ENCODE results near the gene PF4V1. TPM values are rescaled to one million over a fixed set of nuclear protein-coding genes. Genes with fewer than 3 reads are reported as not detected.

Gene PF4V1
- total and polyA plus RNA-seq, 8 donors, result not detected

GRCh38 chr4:73816814-73817213, 36.3 kb upstream of the PF4V1 start:
- H3K4me1 ChIP-seq, result peaks cover 0 to 4% (median 0%) of the 10 kb centered on the region in 4 donors
- no peaks in the 10 kb centered on the region for H3K27me3 ChIP-seq
- peak in 1 of 2 donors; percentile 7 for DNase-seq
- no peaks in the 10 kb centered on the region for H3K36me3 ChIP-seq
- intact Hi-C loops (cut with DNase I; ENCODE audit: low total_unique reads), result no loop called here
- no peak overlapping the region for H3K4me3 ChIP-seq
- no peaks in the 10 kb centered on the region for H3K9me3 ChIP-seq
- WGBS, 5 donors, result 47 to 61% (median 52%) methylated on average over 3 of the region's 3 CpGs
- TF ChIP-seq EP300 (IDR thresholded peaks at IDR 0.05), result no peak
- no peak for TF ChIP-seq CTCF (IDR thresholded peaks at IDR 0.05)
- no peak for TF ChIP-seq POLR2AphosphoS5 (IDR thresholded peaks at IDR 0.05)
- TF ChIP-seq POLR2A (IDR thresholded peaks at IDR 0.05), result no peak
- H3K27ac ChIP-seq, result no peak overlapping the region

DNA sequence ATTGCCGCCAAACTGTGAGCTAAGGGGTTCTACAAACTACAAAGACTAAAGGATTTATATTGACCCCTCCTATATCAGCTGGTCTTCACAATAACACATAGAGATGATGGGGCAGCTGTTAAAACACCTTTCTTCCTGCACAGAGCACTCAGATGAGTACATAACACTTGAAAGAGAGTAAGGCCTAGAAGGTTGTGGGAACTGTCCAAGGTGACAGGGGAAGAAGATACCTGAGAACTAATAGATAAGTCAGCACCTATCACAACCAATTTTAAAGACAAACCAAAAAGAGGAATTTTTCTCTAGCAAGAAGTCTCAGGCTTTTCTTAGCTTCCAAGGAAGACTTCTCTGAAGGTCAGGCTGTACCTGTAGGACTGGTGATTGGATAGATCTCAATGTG, 35.8 kb upstream of the PF4V1 start:
- Histone ChIP-seq H3K4me1 (peaks cover 0 to 4% (median 0%) of the 10 kb centered on the region in 4 donors), H3K9me3 (no peaks in the 10 kb centered on the region), H3K27me3 (no peaks in the 10 kb centered on the region), H3K36me3 (no peaks in the 10 kb centered on the region), H3K4me3 (no peak overlapping the region), H3K27ac (no peak overlapping the region)
- DNase-seq, result no peak
- no peak for TF ChIP-seq EP300 (IDR thresholded peaks at IDR 0.05)
- TF ChIP-seq POLR2A (IDR thresholded peaks at IDR 0.05), result no peak
- no peak for TF ChIP-seq POLR2AphosphoS5 (IDR thresholded peaks at IDR 0.05)
- no peak for TF ChIP-seq CTCF (IDR thresholded peaks at IDR 0.05)
- intact Hi-C loops (cut with DNase I; ENCODE audit: low total_unique reads), result no loop called here
- WGBS, 5 donors, result 73 to 95% (median 85%) methylated on average over 1 of the region's 1 CpG

DNA sequence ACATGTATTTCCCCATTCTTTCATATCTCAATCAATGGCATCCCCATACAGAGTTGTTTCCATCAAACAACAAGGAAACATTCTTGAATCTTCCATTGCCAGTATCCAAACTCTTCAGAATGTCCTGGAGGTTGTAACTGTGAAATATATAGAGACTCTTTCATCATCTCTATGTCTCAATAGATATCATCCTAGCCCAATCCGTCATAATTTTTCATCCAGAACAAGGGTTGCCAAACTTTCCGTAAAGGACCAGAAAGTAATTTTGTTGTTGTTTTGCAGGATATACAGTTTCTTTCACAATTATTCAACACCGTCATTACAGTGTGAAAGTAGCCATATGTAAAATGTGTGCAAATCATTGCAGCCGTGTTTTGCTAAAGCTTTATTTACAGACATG, 31.8 kb upstream of the PF4V1 start:
- intact Hi-C loops (cut with DNase I; ENCODE audit: low total_unique reads), result no loop called here
- H3K36me3 ChIP-seq, result no peaks in the 10 kb centered on the region
- no peak for DNase-seq
- no peak overlapping the region for H3K27ac ChIP-seq
- H3K27me3 ChIP-seq, result no peaks in the 10 kb centered on the region
- 84 to 93% (median 91%) methylated on average over 4 of the region's 4 CpGs for WGBS, 5 donors
- H3K4me1 ChIP-seq, result no peaks in the 10 kb centered on the region
- H3K4me3 ChIP-seq, result no peak overlapping the region
- H3K9me3 ChIP-seq, result no peaks in the 10 kb centered on the region
- TF ChIP-seq CTCF (IDR thresholded peaks at IDR 0.05) (no peak), POLR2A (IDR thresholded peaks at IDR 0.05) (no peak), POLR2AphosphoS5 (IDR thresholded peaks at IDR 0.05) (no peak), EP300 (IDR thresholded peaks at IDR 0.05) (no peak)

DNA sequence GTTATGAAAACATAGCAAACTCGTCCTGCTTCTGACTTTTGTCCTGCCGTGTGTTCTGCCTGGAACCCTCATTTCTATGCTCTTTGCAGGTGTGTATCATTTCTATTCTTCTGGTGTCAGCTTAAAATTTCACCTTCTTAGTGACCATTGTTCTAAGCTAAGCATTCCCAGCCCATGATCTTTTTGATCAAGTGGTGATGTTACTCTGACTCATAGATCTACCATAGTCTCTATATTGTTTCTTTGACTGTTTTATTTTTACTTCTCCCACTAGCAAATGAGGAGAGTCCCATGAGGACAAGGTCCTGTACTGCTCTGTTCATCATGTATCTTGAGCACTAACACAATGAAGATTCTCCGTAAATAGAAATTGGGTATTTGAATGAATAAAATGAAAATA, 30.7 kb upstream of the PF4V1 start:
- Histone ChIP-seq H3K27ac (no peak overlapping the region), H3K27me3 (no peaks in the 10 kb centered on the region), H3K9me3 (no peaks in the 10 kb centered on the region), H3K4me1 (no peaks in the 10 kb centered on the region), H3K36me3 (no peaks in the 10 kb centered on the region), H3K4me3 (no peak overlapping the region)
- DNase-seq, result no peak
- intact Hi-C loops (cut with DNase I; ENCODE audit: low total_unique reads), result no loop called here
- TF ChIP-seq POLR2AphosphoS5 (IDR thresholded peaks at IDR 0.05) (no peak), CTCF (IDR thresholded peaks at IDR 0.05) (no peak), EP300 (IDR thresholded peaks at IDR 0.05) (no peak), POLR2A (IDR thresholded peaks at IDR 0.05) (no peak)
- 77 to 87% (median 82%) methylated on average over 3 of the region's 3 CpGs for whole genome bisulfite sequencing, 5 donors
